Vagina (tissue), 2 donors: ENCODE results near the gene ASAH2B.
"Not testable (repeated sequence)": the region's sequence is repeated elsewhere in the genome, so short reads cannot be mapped to it uniquely, and the experiment has no call there.

Source experiments
- POLR2AphosphoS5 ChIP-seq, 2 donors: sonication (generic); formaldehyde crosslinking; IDR thresholded peaks; one replicate each; pipeline ENCODE4 v1.9.0; 2017; ENCODE audit warnings: antibody characterized with exemption in 2 of 2, mild to moderate bottlenecking in 2 of 2, low read depth in 1 of 2; ENCODE audit not compliant: insufficient read depth in 1 of 2
- TF ChIP-seq, protein P1 (sequence below), 3 experiments: fragments of 450-650 bp in 2 of 3; fragments of 200-600 bp in 1 of 3; sonication (generic) in 1 of 3; IDR thresholded peaks; one replicate each; pipeline ENCODE4 v1.5.1; 2017 to 2019; ENCODE audit warnings: antibody characterized with exemption in 3 of 3, mild to moderate bottlenecking in 2 of 3, moderate library complexity in 2 of 3

- TF ChIP-seq, protein P1, sequence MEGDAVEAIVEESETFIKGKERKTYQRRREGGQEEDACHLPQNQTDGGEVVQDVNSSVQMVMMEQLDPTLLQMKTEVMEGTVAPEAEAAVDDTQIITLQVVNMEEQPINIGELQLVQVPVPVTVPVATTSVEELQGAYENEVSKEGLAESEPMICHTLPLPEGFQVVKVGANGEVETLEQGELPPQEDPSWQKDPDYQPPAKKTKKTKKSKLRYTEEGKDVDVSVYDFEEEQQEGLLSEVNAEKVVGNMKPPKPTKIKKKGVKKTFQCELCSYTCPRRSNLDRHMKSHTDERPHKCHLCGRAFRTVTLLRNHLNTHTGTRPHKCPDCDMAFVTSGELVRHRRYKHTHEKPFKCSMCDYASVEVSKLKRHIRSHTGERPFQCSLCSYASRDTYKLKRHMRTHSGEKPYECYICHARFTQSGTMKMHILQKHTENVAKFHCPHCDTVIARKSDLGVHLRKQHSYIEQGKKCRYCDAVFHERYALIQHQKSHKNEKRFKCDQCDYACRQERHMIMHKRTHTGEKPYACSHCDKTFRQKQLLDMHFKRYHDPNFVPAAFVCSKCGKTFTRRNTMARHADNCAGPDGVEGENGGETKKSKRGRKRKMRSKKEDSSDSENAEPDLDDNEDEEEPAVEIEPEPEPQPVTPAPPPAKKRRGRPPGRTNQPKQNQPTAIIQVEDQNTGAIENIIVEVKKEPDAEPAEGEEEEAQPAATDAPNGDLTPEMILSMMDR (IDR thresholded peaks at IDR 0.05): not testable (repeated sequence)
- not testable (repeated sequence) for TF ChIP-seq POLR2AphosphoS5 (IDR thresholded peaks at IDR 0.05; ENCODE audit: insufficient read depth in 1 of 2, low read depth in 1 of 2)
Observed at GRCh38 chr10:50710241-50710640, 29.5 kb upstream of the ASAH2B start.
